GM19023 (cell line): ENCODE results near the gene SLC25A42.
"Not testable (repeated sequence)": the region's sequence is repeated elsewhere in the genome, so short reads cannot be mapped to it uniquely, and the experiment has no call there.

ENCODE experiments used
- ATAC-seq: cut with Tn5 transposase; IDR thresholded peaks from one replicate; pipeline ENCODE4 v1.9.1; 2021; ENCODE audit warnings: mild to moderate bottlenecking, moderate library complexity; ENCODE audit not compliant: unreplicated experiment

Gene SLC25A42

GRCh38 chr19:19063183-19064097 is at the start of gene SLC25A42:
Gene SLC25A42, plus strand, starts transcription at chr19:19063994. Its CDS starts 32,131 bp downstream, at chr19:19096125.
- ATAC-seq: peak; percentile 94

GRCh38 chr19:19021115-19021514 is 42.7 kb upstream of the SLC25A42 start:
- ATAC-seq: no peak

GRCh38 chr19:19022380-19022961 is 41.3 kb upstream of the SLC25A42 start:
- ATAC-seq: no peak

- ATAC-seq: not testable (repeated sequence)
Observed at GRCh38 chr19:19023376-19023775, 40.4 kb upstream of the SLC25A42 start.

GRCh38 chr19:19025861-19026260 is 37.9 kb upstream of the SLC25A42 start:
- no peak for ATAC-seq

- no peak for ATAC-seq
Observed at GRCh38 chr19:19026299-19026971, 37.4 kb upstream of the SLC25A42 start.

- no peak for ATAC-seq
Observed at GRCh38 chr19:19027228-19027627, 36.6 kb upstream of the SLC25A42 start.

- ATAC-seq: no peak
Observed at GRCh38 chr19:19028526-19028925, 35.3 kb upstream of the SLC25A42 start.

GRCh38 chr19:19031891-19032290 is 31.9 kb upstream of the SLC25A42 start:
- ATAC-seq: no peak

GRCh38 chr19:19032420-19033175 is 31.2 kb upstream of the SLC25A42 start:
- peak; percentile 36 for ATAC-seq

- no peak for ATAC-seq
Observed at GRCh38 chr19:19033176-19033425, 30.7 kb upstream of the SLC25A42 start.

- peak; percentile 74 for ATAC-seq
Observed at GRCh38 chr19:19033426-19034203, 30.2 kb upstream of the SLC25A42 start, which contains the start of the genes ARMC6 and SUGP2. Gene ARMC6, plus strand, starts transcription at chr19:19033603. Its CDS starts 607 bp downstream, at chr19:19034210. Gene SUGP2, minus strand, starts transcription at chr19:19033517. Its CDS starts 2,446 bp downstream, at chr19:19031071.

GRCh38 chr19:19034204-19034624 is 29.6 kb upstream of the SLC25A42 start:
- no peak for ATAC-seq

- ATAC-seq: no peak
Observed at GRCh38 chr19:19039901-19040300, 23.9 kb upstream of the SLC25A42 start.

- no peak for ATAC-seq
Observed at GRCh38 chr19:19040417-19040816, 23.4 kb upstream of the SLC25A42 start.

GRCh38 chr19:19042732-19043280 is 21.0 kb upstream of the SLC25A42 start:
- no peak for ATAC-seq

- ATAC-seq: no peak
Observed at GRCh38 chr19:19043481-19043880, 20.3 kb upstream of the SLC25A42 start.

GRCh38 chr19:19043881-19044280 is 19.9 kb upstream of the SLC25A42 start:
- no peak for ATAC-seq

GRCh38 chr19:19049406-19049805 is 14.4 kb upstream of the SLC25A42 start:
- no peak for ATAC-seq

GRCh38 chr19:19050104-19050503 is 13.7 kb upstream of the SLC25A42 start:
- ATAC-seq: no peak
